Peyer's patch (tissue), 4 donors: ENCODE measurements around the gene SYCE3.

ENCODE experiments used
- POLR2A ChIP-seq, 2 donors: fragments of 450-650 bp; IDR thresholded peaks; one replicate each; pipeline ENCODE4 v1.5.1; 2017; ENCODE audit warnings: antibody characterized with exemption in 2 of 2, mild to moderate bottlenecking in 2 of 2, moderate library complexity in 2 of 2
- TF ChIP-seq, protein P1 (sequence below), 6 experiments: fragments of 450-650 bp in 4 of 6; fragments of 200-600 bp in 2 of 6; sonication (generic) in 1 of 6; IDR thresholded peaks; one replicate each; pipeline ENCODE4 v1.5.1; 2017 to 2019; ENCODE audit warnings: antibody characterized with exemption in 6 of 6, mild to moderate bottlenecking in 3 of 6, moderate library complexity in 1 of 6

DNA sequence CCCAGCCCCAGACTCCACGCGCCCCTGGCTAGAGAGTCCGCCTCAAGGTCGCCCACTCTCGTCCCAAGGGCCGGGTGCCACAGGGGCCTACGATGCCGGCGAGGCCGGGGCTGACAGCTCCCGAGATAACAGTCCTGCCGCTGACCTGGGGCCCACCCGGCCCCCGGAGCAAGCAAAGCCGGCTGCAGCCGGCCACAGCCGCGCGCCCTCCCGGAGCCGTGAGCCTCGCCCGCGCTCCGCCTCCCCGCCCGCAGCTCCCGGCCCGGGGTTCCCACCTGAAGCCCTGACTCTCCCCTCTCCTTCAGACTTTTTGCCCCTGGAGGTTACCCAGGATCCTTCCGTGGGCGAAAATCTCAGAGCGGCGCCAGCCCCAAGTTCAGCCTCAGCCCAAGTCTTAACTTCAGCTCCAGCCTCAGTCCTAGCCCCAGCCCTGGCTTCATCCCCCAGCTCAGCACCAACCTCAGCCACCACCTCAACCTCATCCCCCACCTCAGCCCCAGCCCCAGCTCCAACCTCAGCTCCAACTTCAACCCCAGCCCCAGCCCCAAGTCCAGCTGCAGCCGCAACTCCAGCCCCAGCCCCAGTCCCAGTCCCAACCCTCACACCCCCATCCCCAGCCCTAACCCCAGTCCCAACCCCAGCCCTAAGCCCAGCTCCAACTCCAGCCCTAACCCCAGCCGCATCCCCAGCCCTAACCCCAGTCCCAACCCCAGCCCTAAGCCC, 15.3 kb downstream of the SYCE3 start:
- TF ChIP-seq, protein P1, sequence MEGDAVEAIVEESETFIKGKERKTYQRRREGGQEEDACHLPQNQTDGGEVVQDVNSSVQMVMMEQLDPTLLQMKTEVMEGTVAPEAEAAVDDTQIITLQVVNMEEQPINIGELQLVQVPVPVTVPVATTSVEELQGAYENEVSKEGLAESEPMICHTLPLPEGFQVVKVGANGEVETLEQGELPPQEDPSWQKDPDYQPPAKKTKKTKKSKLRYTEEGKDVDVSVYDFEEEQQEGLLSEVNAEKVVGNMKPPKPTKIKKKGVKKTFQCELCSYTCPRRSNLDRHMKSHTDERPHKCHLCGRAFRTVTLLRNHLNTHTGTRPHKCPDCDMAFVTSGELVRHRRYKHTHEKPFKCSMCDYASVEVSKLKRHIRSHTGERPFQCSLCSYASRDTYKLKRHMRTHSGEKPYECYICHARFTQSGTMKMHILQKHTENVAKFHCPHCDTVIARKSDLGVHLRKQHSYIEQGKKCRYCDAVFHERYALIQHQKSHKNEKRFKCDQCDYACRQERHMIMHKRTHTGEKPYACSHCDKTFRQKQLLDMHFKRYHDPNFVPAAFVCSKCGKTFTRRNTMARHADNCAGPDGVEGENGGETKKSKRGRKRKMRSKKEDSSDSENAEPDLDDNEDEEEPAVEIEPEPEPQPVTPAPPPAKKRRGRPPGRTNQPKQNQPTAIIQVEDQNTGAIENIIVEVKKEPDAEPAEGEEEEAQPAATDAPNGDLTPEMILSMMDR (IDR thresholded peaks at IDR 0.05) = no peak
- no peak for TF ChIP-seq POLR2A (IDR thresholded peaks at IDR 0.05)
